ENCODE data around the gene NFRKB.

DNA sequence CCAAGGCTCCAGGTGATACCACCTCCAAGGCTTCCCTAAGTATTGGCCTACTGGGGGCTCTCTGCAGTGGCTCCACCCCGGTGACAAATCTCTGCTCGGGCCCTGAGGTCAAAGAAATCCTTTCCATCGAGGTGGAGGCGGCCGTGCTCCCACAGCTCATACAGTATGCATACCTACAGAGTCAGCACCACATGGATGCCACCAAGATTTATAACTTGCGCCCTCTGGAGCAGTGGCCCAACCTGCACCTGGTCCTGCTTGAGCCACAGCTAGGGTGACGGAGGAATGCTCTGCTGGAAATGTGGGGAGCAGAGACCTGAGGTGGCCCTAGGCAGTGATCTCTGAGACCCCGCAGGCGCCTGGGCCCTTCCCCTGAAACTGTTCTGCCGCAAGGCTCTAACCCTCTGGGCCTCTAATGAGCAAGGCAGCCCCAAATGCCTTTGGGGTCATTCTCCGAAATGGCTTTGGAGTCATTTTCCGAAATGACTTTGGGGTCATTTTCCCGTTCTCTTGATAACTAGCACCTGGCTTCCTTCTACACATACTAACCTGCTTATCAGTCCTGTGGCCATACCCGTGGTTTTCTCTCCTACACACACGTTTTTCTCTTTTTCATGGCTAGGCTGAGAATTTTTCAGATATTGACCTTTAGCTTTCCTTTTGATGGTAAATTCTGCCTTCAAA, 45.8 kb downstream of the NFRKB start:
- TF ChIP-seq CTCF (IDR thresholded peaks at IDR 0.05) (no peak), POLR2A (IDR thresholded peaks at IDR 0.05) (no peak)
